Measurements from ENCODE around the gene GLE1. TPM values are rescaled to one million over a fixed set of nuclear protein-coding genes. Genes with fewer than 3 reads are reported as not detected.
A peak's percentile ranks its signal among the peaks of the same experiment; 100 is the strongest.
"Not testable (repeated sequence)": the region's sequence is repeated elsewhere in the genome, so short reads cannot be mapped to it uniquely, and the experiment has no call there.

GLE1 gene
- total RNA-seq, 1 experiment from 2014 or later = 27.0 TPM

GRCh38 chr9:128497824-128498610 lies 6.5 kb upstream of the GLE1 start:
- H3K9me2 ChIP-seq (replicated peaks; ENCODE audit: low read length) = no peaks in the 10 kb centered on the region
- no peaks in the 10 kb centered on the region for H3K79me2 ChIP-seq (ENCODE audit: low read length)
- H3F3A ChIP-seq (ENCODE audit: low read length, unreplicated experiment) = no peaks in the 10 kb centered on the region
- CTCF ChIA-PET = no interaction called here
- H3K4me3 ChIP-seq (ENCODE audit: low read length) = no peak overlapping the region
- BruUV-seq (replicated peaks) = no TSS peak
- intact Hi-C loops (cut with micrococcal nuclease) = no loop called here
- no peak overlapping the region for H3K9ac ChIP-seq (ENCODE audit: low read length)
- POLR2A ChIA-PET (ENCODE audit: unreplicated experiment) = no interaction called here
- H3K4me1 ChIP-seq (ENCODE audit: insufficient read depth, low read length) = no peaks in the 10 kb centered on the region
- no peaks in the 10 kb centered on the region for H3K9me3 ChIP-seq (ENCODE audit: low read length)
- no peak overlapping the region for H2AFZ ChIP-seq (ENCODE audit: low read length)
- H3K27me3 ChIP-seq (ENCODE audit: low read length) = no peaks in the 10 kb centered on the region
- H4K20me1 ChIP-seq (ENCODE audit: low read length) = no peaks in the 10 kb centered on the region
- no peak for DNase-seq
- no peak overlapping the region for H3K27ac ChIP-seq (ENCODE audit: low read length)
- ATAC-seq = no peak
- no peak for TF ChIP-seq CTCF (conservative IDR thresholded peaks at IDR 0.05; ENCODE audit: low read depth, low read length)
- no peak for TF ChIP-seq EZH2phosphoT487 (IDR thresholded peaks at IDR 0.05; ENCODE audit: borderline replicate concordance, low read length)
- no peak overlapping the region for H3K4me2 ChIP-seq (ENCODE audit: low read length)
- no peaks in the 10 kb centered on the region; the same call in 1 of the 2 replicates for H3K36me3 ChIP-seq (ENCODE audit: low read depth, low read length)

GRCh38 chr9:128498911-128499310 lies 5.6 kb upstream of the GLE1 start:
- Histone ChIP-seq H4K20me1 (ENCODE audit: low read length) (no peaks in the 10 kb centered on the region), H3F3A (ENCODE audit: low read length, unreplicated experiment) (no peaks in the 10 kb centered on the region), H3K9me2 (replicated peaks; ENCODE audit: low read length) (no peaks in the 10 kb centered on the region), H3K4me2 (ENCODE audit: low read length) (no peak overlapping the region), H3K9me3 (ENCODE audit: low read length) (no peaks in the 10 kb centered on the region), H3K79me2 (ENCODE audit: low read length) (no peaks in the 10 kb centered on the region), H3K27ac (ENCODE audit: low read length) (no peak overlapping the region), H3K4me1 (ENCODE audit: insufficient read depth, low read length) (peaks cover 7% of the 10 kb centered on the region; the same call in 1 of the 2 replicates), H3K27me3 (ENCODE audit: low read length) (no peaks in the 10 kb centered on the region), H2AFZ (ENCODE audit: low read length) (no peak overlapping the region), H3K36me3 (ENCODE audit: low read depth, low read length) (no peaks in the 10 kb centered on the region; the same call in 1 of the 2 replicates), H3K4me3 (ENCODE audit: low read length) (no peak overlapping the region), H3K9ac (ENCODE audit: low read length) (no peak overlapping the region)
- intact Hi-C loops (cut with micrococcal nuclease) = no loop called here
- no TSS peak for BruUV-seq (replicated peaks)
- DNase-seq (no peak), ATAC-seq (no peak)
- TF ChIP-seq EZH2 (IDR thresholded peaks at IDR 0.05; ENCODE audit: low read length, unreplicated experiment) (no peak), EZH2phosphoT487 (IDR thresholded peaks at IDR 0.05; ENCODE audit: borderline replicate concordance, low read length) (no peak), CTCF (conservative IDR thresholded peaks at IDR 0.05; ENCODE audit: low read depth, low read length) (no peak)
- ChIA-PET CTCF (no interaction called here), POLR2A (ENCODE audit: unreplicated experiment) (no interaction called here)

GRCh38 chr9:128499920-128500319 lies 4.6 kb upstream of the GLE1 start:
- H3K27me3 ChIP-seq (ENCODE audit: low read length) = no peaks in the 10 kb centered on the region
- H3F3A ChIP-seq (ENCODE audit: low read length, unreplicated experiment) = no peaks in the 10 kb centered on the region
- no peak for ATAC-seq
- H3K9me3 ChIP-seq (ENCODE audit: low read length) = no peaks in the 10 kb centered on the region
- no peak overlapping the region for H3K27ac ChIP-seq (ENCODE audit: low read length)
- no peak overlapping the region for H3K9ac ChIP-seq (ENCODE audit: low read length)
- ChIA-PET CTCF (no interaction called here), POLR2A (ENCODE audit: unreplicated experiment) (no interaction called here)
- H3K4me2 ChIP-seq (ENCODE audit: low read length) = no peak overlapping the region
- H3K9me2 ChIP-seq (replicated peaks; ENCODE audit: low read length) = no peaks in the 10 kb centered on the region
- no TSS peak for BruUV-seq (replicated peaks)
- H3K79me2 ChIP-seq (ENCODE audit: low read length) = peaks cover 3% of the 10 kb centered on the region
- intact Hi-C loops (cut with micrococcal nuclease) = loop anchor here (10.0 kb wide), 1 partner anchor 55 kb away; the partner anchor contains the start of gene SPTAN1
- no peak for DNase-seq
- H3K36me3 ChIP-seq (ENCODE audit: low read depth, low read length) = no peaks in the 10 kb centered on the region
- no peak overlapping the region for H2AFZ ChIP-seq (ENCODE audit: low read length)
- H3K4me3 ChIP-seq (ENCODE audit: low read length) = no peak overlapping the region
- peaks cover 9% of the 10 kb centered on the region; the same call in 1 of the 2 replicates for H3K4me1 ChIP-seq (ENCODE audit: insufficient read depth, low read length)
- TF ChIP-seq CTCF (conservative IDR thresholded peaks at IDR 0.05; ENCODE audit: low read depth, low read length) = no peak
- no peak for TF ChIP-seq EZH2 (IDR thresholded peaks at IDR 0.05; ENCODE audit: low read length, unreplicated experiment)
- no peak for TF ChIP-seq EZH2phosphoT487 (IDR thresholded peaks at IDR 0.05; ENCODE audit: borderline replicate concordance, low read length)
- no peaks in the 10 kb centered on the region for H4K20me1 ChIP-seq (ENCODE audit: low read length)

GRCh38 chr9:128503415-128503825 lies 1.1 kb upstream of the GLE1 start:
- H3F3A ChIP-seq (ENCODE audit: low read length, unreplicated experiment); H3K27me3 ChIP-seq (ENCODE audit: low read length); H3K27ac ChIP-seq (ENCODE audit: low read length); H3K9me3 ChIP-seq (ENCODE audit: low read length); H4K20me1 ChIP-seq (ENCODE audit: low read length); H3K9me2 ChIP-seq (replicated peaks; ENCODE audit: low read length); H3K36me3 ChIP-seq (ENCODE audit: low read depth, low read length); POLR2A ChIA-PET (ENCODE audit: unreplicated experiment); BruUV-seq (replicated peaks); CTCF ChIA-PET: not testable (repeated sequence)
- intact Hi-C loops (cut with micrococcal nuclease) = loop anchor here (10.0 kb wide), 1 partner anchor 51 kb away; the partner anchor contains the start of gene SPTAN1
- peak; percentile 12 for DNase-seq
- H2AFZ ChIP-seq (ENCODE audit: low read length) = peak overlapping the region; percentile 82
- ATAC-seq = 0 out of 2 replicates have a peak, but pooled peaks have one; percentile 3
- peak overlapping the region; percentile 88; the same call in 1 of the 2 replicates for H3K4me3 ChIP-seq (ENCODE audit: low read length)
- peak overlapping the region; percentile 82; the same call in 1 of the 2 replicates for H3K9ac ChIP-seq (ENCODE audit: low read length)
- peaks cover 24% of the 10 kb centered on the region for H3K79me2 ChIP-seq (ENCODE audit: low read length)
- peak overlapping the region; percentile 86 for H3K4me2 ChIP-seq (ENCODE audit: low read length)
- H3K4me1 ChIP-seq (ENCODE audit: insufficient read depth, low read length) = peaks cover 22% of the 10 kb centered on the region; the same call in 1 of the 2 replicates
